Measurements from ENCODE around the gene MAGI1.
A peak's percentile ranks its signal among the peaks of the same experiment; 100 is the strongest.

MAGI1 gene

GRCh38 chr3:65925254-65925954 lies 113.3 kb downstream of the MAGI1 start:
- no peak for DNase-seq (ENCODE audit: low read depth)
- no peak overlapping the region for H3K4me3 ChIP-seq (ENCODE audit: low read depth, low read length)
- TF ChIP-seq CTCF (conservative IDR thresholded peaks at IDR 0.05; ENCODE audit: low read depth, low read length), result no peak

- no peak for TF ChIP-seq CTCF (conservative IDR thresholded peaks at IDR 0.05; ENCODE audit: low read depth, low read length)
Observed at GRCh38 chr3:65924762-65925161, 114.0 kb downstream of the MAGI1 start.

GRCh38 chr3:65922441-65922840 lies 116.3 kb downstream of the MAGI1 start:
- no peak overlapping the region for H3K4me3 ChIP-seq (ENCODE audit: low read depth, low read length)
- DNase-seq (ENCODE audit: low read depth), result no peak
- no peak for TF ChIP-seq CTCF (conservative IDR thresholded peaks at IDR 0.05; ENCODE audit: low read depth, low read length)

More at GRCh38 chr3:65924762-65925161, 114.0 kb downstream of the MAGI1 start:
- H3K4me3 ChIP-seq (ENCODE audit: low read depth, low read length), result no peak overlapping the region
- peak; percentile 22 for DNase-seq (ENCODE audit: low read depth)

- no peak overlapping the region for H3K4me3 ChIP-seq (ENCODE audit: low read depth, low read length)
- TF ChIP-seq CTCF (conservative IDR thresholded peaks at IDR 0.05; ENCODE audit: low read depth, low read length), result no peak
Observed at GRCh38 chr3:65919826-65920225, 118.9 kb downstream of the MAGI1 start.

GRCh38 chr3:65915477-65915876 lies 123.2 kb downstream of the MAGI1 start:
- no peak for TF ChIP-seq CTCF (conservative IDR thresholded peaks at IDR 0.05; ENCODE audit: low read depth, low read length)
- H3K4me3 ChIP-seq (ENCODE audit: low read depth, low read length), result no peak overlapping the region
- no peak for DNase-seq (ENCODE audit: low read depth)

More at GRCh38 chr3:65919826-65920225, 118.9 kb downstream of the MAGI1 start:
- DNase-seq (ENCODE audit: low read depth), result no peak

- DNase-seq (ENCODE audit: low read depth), result peak; percentile 21
- no peak for TF ChIP-seq CTCF (conservative IDR thresholded peaks at IDR 0.05; ENCODE audit: low read depth, low read length)
Observed at GRCh38 chr3:65914740-65915367, 123.9 kb downstream of the MAGI1 start.

More at GRCh38 chr3:65914740-65915367, 123.9 kb downstream of the MAGI1 start:
- H3K4me3 ChIP-seq (ENCODE audit: low read depth, low read length), result no peak overlapping the region

Measured in choroid plexus epithelial cell (primary cell).